ENCODE measurements around the gene CFAP299.

GRCh38 chr4:80334568-80334967, 962 bp upstream of the CFAP299 start:
- TF ChIP-seq POLR2A (IDR thresholded peaks at IDR 0.05; ENCODE audit: low read depth, low read length) (no peak), POLR2AphosphoS5 (IDR thresholded peaks at IDR 0.05; ENCODE audit: low read depth, low read length) (no peak), TAF1 (IDR thresholded peaks at IDR 0.05; ENCODE audit: low read depth, low read length) (no peak)

Measured in GM12891 (cell line).